Raji (cell line): Measurements from ENCODE around the gene GRIK4.

Experiments used
- POLR2A ChIP-seq: IDR thresholded peaks from 2 replicates; pipeline ENCODE4 v1.6.1; 2011; ENCODE audit warnings: low read depth, low read length, control low read depth; ENCODE audit not compliant: insufficient read depth

The GRIK4 gene

GRCh38 chr11:120746376-120746775 lies 234.8 kb downstream of the GRIK4 start:
- TF ChIP-seq POLR2A, result no peak

GRCh38 chr11:120746836-120747609 lies 235.5 kb downstream of the GRIK4 start:
- TF ChIP-seq POLR2A, result no peak

- no peak for TF ChIP-seq POLR2A
These were observed 236.6 kb downstream of the GRIK4 start for GRCh38 chr11:120747850-120748814.

- TF ChIP-seq POLR2A, result no peak
These were observed 237.8 kb downstream of the GRIK4 start for GRCh38 chr11:120749395-120749794.

GRCh38 chr11:120750647-120751549 lies 239.3 kb downstream of the GRIK4 start:
- no peak for TF ChIP-seq POLR2A

- no peak for TF ChIP-seq POLR2A
These were observed 240.0 kb downstream of the GRIK4 start for GRCh38 chr11:120751550-120751949.

GRCh38 chr11:120752668-120753067 lies 241.1 kb downstream of the GRIK4 start:
- TF ChIP-seq POLR2A, result no peak

GRCh38 chr11:120756931-120757330 lies 245.4 kb downstream of the GRIK4 start:
- TF ChIP-seq POLR2A, result no peak

- no peak for TF ChIP-seq POLR2A
These were observed 247.5 kb downstream of the GRIK4 start for GRCh38 chr11:120759046-120759445.

- TF ChIP-seq POLR2A, result no peak
These were observed 254.8 kb downstream of the GRIK4 start for GRCh38 chr11:120766318-120766717.

- no peak for TF ChIP-seq POLR2A
These were observed 257.4 kb downstream of the GRIK4 start for GRCh38 chr11:120768949-120769348.

GRCh38 chr11:120769906-120770305 lies 258.4 kb downstream of the GRIK4 start:
- no peak for TF ChIP-seq POLR2A

GRCh38 chr11:120771551-120772060 lies 260.1 kb downstream of the GRIK4 start:
- TF ChIP-seq POLR2A, result no peak

GRCh38 chr11:120773501-120774031 lies 262.0 kb downstream of the GRIK4 start:
- TF ChIP-seq POLR2A, result no peak
